ENCODE data around the gene CORO2A. TPM values are rescaled to one million over a fixed set of nuclear protein-coding genes. Genes with fewer than 3 reads are reported as not detected.

CORO2A gene
- total and polyA plus RNA-seq, 2 of the 13 experiments (the other 11 are each of a cell fraction or from before 2014, with no cell fraction given): 14.4 to 15.3 TPM

DNA sequence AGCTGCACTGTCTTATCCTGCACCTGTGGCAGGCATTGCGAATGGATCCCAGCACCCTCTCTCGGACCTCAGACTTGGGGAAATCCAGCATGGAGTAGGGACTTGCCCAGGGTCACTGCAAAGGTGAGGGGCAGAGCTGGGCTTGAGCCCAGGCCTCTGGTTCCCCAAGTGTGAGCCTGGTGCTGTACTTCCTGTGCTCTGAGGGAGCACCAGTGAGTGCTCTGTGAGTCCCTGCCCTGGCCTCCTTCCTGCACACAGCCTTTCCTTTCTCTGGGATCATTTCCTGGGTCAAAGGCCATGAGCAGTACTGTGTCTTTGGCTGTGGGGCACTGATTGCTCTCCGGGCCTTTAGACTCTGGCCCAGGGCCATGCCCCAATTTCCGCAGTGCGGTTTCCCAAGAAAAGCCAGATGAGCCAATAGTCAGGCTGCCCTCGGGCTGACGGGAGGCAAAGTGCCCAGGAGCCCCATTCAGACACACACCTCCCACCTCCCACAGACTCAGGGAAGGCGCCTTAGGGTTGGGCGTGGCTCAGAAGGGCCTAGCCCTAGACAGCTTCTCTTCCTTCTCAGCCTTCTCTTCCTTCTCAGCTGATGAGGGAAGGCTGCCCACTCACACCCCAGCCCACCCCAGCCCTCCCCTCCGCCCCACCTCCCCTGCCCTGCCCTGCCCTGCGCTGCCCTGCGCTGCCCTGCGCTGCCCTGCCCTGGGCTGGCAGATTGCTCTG, 50.1 kb downstream of the CORO2A start (continued):
- no peak for TF ChIP-seq MYNN (CRISPR knock-in tag; IDR thresholded peaks at IDR 0.05; ENCODE audit: low read depth)
- TF ChIP-seq POLR2A (IDR thresholded peaks at IDR 0.05; ENCODE audit: insufficient read depth in 1 of 2, low read depth in 2 of 2, low read length in 2 of 2): no peak
- no peak for TF ChIP-seq ZIK1 (CRISPR knock-in tag; IDR thresholded peaks at IDR 0.05; ENCODE audit: borderline replicate concordance, low read depth)
- no peak for TF ChIP-seq MTA3 (CRISPR knock-in tag; IDR thresholded peaks at IDR 0.05)
- peak; percentile 46; the same call in 1 of the 2 replicates for TF ChIP-seq PITX1 (CRISPR knock-in tag; IDR thresholded peaks at IDR 0.05)
- TF ChIP-seq, protein P1, sequence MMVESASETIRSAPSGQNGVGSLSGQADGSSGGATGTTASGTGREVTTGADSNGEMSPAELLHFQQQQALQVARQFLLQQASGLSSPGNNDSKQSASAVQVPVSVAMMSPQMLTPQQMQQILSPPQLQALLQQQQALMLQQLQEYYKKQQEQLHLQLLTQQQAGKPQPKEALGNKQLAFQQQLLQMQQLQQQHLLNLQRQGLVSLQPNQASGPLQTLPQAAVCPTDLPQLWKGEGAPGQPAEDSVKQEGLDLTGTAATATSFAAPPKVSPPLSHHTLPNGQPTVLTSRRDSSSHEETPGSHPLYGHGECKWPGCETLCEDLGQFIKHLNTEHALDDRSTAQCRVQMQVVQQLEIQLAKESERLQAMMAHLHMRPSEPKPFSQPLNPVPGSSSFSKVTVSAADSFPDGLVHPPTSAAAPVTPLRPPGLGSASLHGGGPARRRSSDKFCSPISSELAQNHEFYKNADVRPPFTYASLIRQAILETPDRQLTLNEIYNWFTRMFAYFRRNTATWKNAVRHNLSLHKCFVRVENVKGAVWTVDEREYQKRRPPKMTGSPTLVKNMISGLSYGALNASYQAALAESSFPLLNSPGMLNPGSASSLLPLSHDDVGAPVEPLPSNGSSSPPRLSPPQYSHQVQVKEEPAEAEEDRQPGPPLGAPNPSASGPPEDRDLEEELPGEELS (CRISPR knock-in tag; IDR thresholded peaks at IDR 0.05): no peak
- TF ChIP-seq SMAD9 (CRISPR knock-in tag; IDR thresholded peaks at IDR 0.05): no peak
- no peak for TF ChIP-seq ZNF34 (CRISPR knock-in tag; IDR thresholded peaks at IDR 0.05; ENCODE audit: borderline replicate concordance)
- TF ChIP-seq, protein P2, sequence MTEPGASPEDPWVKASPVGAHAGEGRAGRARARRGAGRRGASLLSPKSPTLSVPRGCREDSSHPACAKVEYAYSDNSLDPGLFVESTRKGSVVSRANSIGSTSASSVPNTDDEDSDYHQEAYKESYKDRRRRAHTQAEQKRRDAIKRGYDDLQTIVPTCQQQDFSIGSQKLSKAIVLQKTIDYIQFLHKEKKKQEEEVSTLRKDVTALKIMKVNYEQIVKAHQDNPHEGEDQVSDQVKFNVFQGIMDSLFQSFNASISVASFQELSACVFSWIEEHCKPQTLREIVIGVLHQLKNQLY (CRISPR knock-in tag; IDR thresholded peaks at IDR 0.05): no peak
- no peak for TF ChIP-seq EZH2 (conservative IDR thresholded peaks at IDR 0.05; ENCODE audit: low read depth, low read length)
- TF ChIP-seq ZNF570 (CRISPR knock-in tag; IDR thresholded peaks at IDR 0.05; ENCODE audit: borderline replicate concordance): no peak
- no peak for TF ChIP-seq NCOA2 (CRISPR knock-in tag; IDR thresholded peaks at IDR 0.05)
- no peak for TF ChIP-seq IRX3 (CRISPR knock-in tag; IDR thresholded peaks at IDR 0.05; ENCODE audit: borderline replicate concordance, low read depth)
- 0 out of 2 replicates have a peak, but pooled peaks have one; percentile 47 for TF ChIP-seq NR2F2 (IDR thresholded peaks at IDR 0.05; ENCODE audit: borderline replicate concordance, low read depth)
- TF ChIP-seq, protein P3, sequence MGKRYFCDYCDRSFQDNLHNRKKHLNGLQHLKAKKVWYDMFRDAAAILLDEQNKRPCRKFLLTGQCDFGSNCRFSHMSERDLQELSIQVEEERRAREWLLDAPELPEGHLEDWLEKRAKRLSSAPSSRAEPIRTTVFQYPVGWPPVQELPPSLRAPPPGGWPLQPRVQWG (CRISPR knock-in tag; IDR thresholded peaks at IDR 0.05; ENCODE audit: borderline replicate concordance, low read depth): no peak
- no peak for TF ChIP-seq CBX5 (CRISPR knock-in tag; IDR thresholded peaks at IDR 0.05; ENCODE audit: borderline replicate concordance)
- TF ChIP-seq, protein P4, sequence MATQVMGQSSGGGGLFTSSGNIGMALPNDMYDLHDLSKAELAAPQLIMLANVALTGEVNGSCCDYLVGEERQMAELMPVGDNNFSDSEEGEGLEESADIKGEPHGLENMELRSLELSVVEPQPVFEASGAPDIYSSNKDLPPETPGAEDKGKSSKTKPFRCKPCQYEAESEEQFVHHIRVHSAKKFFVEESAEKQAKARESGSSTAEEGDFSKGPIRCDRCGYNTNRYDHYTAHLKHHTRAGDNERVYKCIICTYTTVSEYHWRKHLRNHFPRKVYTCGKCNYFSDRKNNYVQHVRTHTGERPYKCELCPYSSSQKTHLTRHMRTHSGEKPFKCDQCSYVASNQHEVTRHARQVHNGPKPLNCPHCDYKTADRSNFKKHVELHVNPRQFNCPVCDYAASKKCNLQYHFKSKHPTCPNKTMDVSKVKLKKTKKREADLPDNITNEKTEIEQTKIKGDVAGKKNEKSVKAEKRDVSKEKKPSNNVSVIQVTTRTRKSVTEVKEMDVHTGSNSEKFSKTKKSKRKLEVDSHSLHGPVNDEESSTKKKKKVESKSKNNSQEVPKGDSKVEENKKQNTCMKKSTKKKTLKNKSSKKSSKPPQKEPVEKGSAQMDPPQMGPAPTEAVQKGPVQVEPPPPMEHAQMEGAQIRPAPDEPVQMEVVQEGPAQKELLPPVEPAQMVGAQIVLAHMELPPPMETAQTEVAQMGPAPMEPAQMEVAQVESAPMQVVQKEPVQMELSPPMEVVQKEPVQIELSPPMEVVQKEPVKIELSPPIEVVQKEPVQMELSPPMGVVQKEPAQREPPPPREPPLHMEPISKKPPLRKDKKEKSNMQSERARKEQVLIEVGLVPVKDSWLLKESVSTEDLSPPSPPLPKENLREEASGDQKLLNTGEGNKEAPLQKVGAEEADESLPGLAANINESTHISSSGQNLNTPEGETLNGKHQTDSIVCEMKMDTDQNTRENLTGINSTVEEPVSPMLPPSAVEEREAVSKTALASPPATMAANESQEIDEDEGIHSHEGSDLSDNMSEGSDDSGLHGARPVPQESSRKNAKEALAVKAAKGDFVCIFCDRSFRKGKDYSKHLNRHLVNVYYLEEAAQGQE (IDR thresholded peaks at IDR 0.05; ENCODE audit: borderline replicate concordance in 1 of 2, low read depth in 1 of 2, low read length in 2 of 2): no peak
- TF ChIP-seq SP5 (CRISPR knock-in tag; IDR thresholded peaks at IDR 0.05; ENCODE audit: borderline replicate concordance, low read depth): no peak
- no peak for TF ChIP-seq BRD4 (CRISPR knock-in tag; IDR thresholded peaks at IDR 0.05)
- no peak for TF ChIP-seq ZNF10 (CRISPR knock-in tag; IDR thresholded peaks at IDR 0.05; ENCODE audit: borderline replicate concordance, low read depth)
- no peak for TF ChIP-seq ZNF101 (CRISPR knock-in tag; IDR thresholded peaks at IDR 0.05; ENCODE audit: borderline replicate concordance, low read depth)

Measured in HepG2 (cell line).